HG02852 (cell line): ENCODE data around the gene PRAMEF26.
"Not testable (repeated sequence)": the region's sequence is repeated elsewhere in the genome, so short reads cannot be mapped to it uniquely, and the experiment has no call there.

Source experiments
- ATAC-seq: cut with Tn5 transposase; IDR thresholded peaks from one replicate; pipeline ENCODE4 v1.9.1; 2021; ENCODE audit warnings: mild to moderate bottlenecking, moderate library complexity; ENCODE audit not compliant: unreplicated experiment

Gene PRAMEF26

DNA sequence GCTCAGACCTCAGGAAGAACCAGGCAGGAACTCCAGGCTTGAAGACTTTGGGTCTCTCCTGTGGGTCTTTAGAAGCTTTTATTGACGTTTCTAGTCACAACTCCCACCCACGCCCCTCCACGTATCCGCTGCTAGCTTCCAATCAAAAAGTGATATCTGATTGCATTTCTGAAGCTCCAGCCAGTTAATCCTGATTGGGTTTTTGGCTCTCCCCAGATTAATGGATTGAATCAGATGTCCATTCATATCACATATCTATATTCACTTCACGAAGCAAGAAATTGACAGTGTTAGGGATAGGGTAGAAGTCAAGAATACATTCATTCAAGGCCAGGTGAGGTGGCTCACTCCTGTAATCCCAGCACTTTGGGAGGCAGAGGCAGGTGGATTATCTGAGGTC, at the start of gene PRAMEF26:
PRAMEF26 (minus strand) TSS at position 101 of the 400 bp plus-strand sequence. CDS start 2,914 bp downstream, outside the sequence.
- ATAC-seq: not testable (repeated sequence)

DNA sequence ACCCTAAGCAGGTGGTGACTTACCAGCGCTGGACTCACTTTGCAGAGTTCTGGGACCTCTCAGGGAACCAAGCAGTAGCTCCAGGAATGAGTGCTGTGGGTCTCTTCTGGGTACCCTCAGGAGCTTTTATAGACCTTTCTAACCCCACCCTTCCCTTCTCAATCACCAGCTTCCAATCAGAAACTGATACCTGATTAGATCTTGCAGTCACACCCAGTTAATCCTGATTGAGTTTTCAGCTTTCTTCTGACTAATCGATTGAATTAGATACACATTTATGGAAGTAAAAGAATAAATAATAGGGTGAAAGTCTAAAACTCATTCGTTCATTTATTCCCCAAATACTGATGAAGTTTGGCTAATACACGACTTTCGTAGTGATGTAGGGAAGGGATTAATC, 45.5 kb upstream of the PRAMEF26 start, which contains the start of gene PRAMEF13:
PRAMEF13 (minus strand) TSS at position 101 of the 400 bp plus-strand sequence. CDS start 1,820 bp downstream, outside the sequence.
- not testable (repeated sequence) for ATAC-seq

DNA sequence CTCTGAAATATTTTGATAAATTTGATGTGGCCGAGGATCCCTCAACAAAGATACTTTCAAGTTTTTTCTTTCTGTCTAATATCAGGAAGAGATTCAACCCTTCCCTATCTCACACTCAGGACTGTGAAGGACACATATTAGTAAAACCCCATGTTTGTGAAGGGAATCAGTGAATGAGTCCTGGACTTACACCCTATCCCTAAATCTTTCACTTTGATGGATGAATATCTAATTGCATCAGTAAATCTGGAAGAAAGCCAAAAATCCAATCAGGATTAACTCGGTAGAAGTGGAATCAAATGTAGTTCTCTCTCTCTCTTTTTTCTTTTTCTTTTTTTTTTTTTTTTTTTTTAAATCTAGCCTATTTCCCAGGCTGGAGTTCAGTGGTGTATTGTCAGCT, 15.7 kb upstream of the PRAMEF26 start, which contains the start of gene PRAMEF9:
PRAMEF9 (plus strand) TSS at position 301 of the 400 bp plus-strand sequence. CDS start 3,433 bp downstream, outside the sequence.
- not testable (repeated sequence) for ATAC-seq

- ATAC-seq: not testable (repeated sequence)
These were observed 9.7 kb upstream of the PRAMEF26 start, which contains the start of gene HNRNPCL4 for GRCh38 chr1:13165531-13165930. HNRNPCL4 (minus strand) TSS chr1:13165631; CDS start chr1:13165467, 164 bp downstream.

DNA sequence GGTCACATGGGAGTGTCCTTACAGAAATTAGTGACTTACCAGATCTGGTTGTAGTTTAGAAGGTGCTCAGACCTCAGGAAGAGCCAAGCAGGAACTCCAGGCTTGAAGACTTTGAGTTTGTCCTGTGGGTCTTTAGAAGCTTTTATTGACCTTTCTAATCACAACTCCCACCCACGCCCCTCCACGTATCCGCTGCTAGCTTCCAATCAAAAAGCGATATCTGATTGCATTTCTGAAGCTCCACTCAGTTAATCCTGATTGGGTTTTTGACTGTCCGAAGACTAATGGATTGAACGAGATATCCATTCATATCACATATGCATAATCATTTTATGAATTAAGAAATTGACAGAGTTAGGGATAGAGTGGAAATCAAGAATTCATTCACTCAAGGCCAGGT, 39.1 kb downstream of the PRAMEF26 start, which contains the start of gene HNRNPCL2:
HNRNPCL2 (minus strand) TSS at position 101 of the 400 bp plus-strand sequence. CDS start 454 bp downstream, outside the sequence.
- ATAC-seq: not testable (repeated sequence)
